IMR-90 (cell line): ENCODE results near the gene RAB11A. TPM values are rescaled to one million over a fixed set of nuclear protein-coding genes. Genes with fewer than 3 reads are reported as not detected.

Experiments
- ATAC-seq: fragments of 200-7000 bp; cut with Tn5 transposase; 2 replicates; pipeline ENCODE4 v1.9.1; 2020; ENCODE audit warnings: low read depth, mild to moderate bottlenecking, moderate library complexity
- BruUV-seq: library from RNA; stranded (reverse); fragments of 400-500 nt; replicated peaks from 2 replicates; lab custom pipeline; 2021; lab: Mats Ljungman, UMichigan
- CTCF ChIA-PET: fragments of 300-600 bp; formaldehyde crosslinking; extraction: SDS; loops from one replicate; lab custom pipeline; 2021; ENCODE audit warnings: antibody characterized with exemption; lab: Yijun Ruan, JAX
- POLR2A ChIA-PET: fragments of 300-600 bp; sonication (Branson Sonifier 250); formaldehyde crosslinking; loops from one replicate; lab custom pipeline; 2022; ENCODE audit warnings: antibody characterized with exemption; ENCODE audit not compliant: unreplicated experiment; lab: Charles Lee
- DNase-seq: peaks from one replicate; pipeline ENCODE4 v3.0.0; 2013
- H2AFZ ChIP-seq: replicated peaks from 2 replicates; pipeline ENCODE3; 2013; ENCODE audit warnings: low read length, mild to moderate bottlenecking; ENCODE audit not compliant: poor library complexity
- H2AK5ac ChIP-seq: 2 replicates; pipeline ENCODE4 v1.6.1; 2013; ENCODE audit warnings: low read depth, low read length, inconsistent platforms
- H2AK9ac ChIP-seq: replicated peaks from 2 replicates; pipeline ENCODE3; 2013; ENCODE audit warnings: mild to moderate bottlenecking, low read depth, low read length, moderate library complexity; ENCODE audit not compliant: poor library complexity
- H2BK120ac ChIP-seq: 2 replicates; pipeline ENCODE4 v1.6.1; 2013; ENCODE audit warnings: low read depth, low read length, inconsistent platforms
- H2BK15ac ChIP-seq: 3 replicates; pipeline ENCODE4 v1.6.1; 2013; ENCODE audit warnings: low read depth, low read length, inconsistent platforms
- H2BK20ac ChIP-seq: 2 replicates; pipeline ENCODE4 v1.6.1; 2013; ENCODE audit warnings: low read depth, mild to moderate bottlenecking, inconsistent platforms, low read length, moderate library complexity
- H2BK5ac ChIP-seq: 2 replicates; pipeline ENCODE4 v1.6.1; 2013; ENCODE audit warnings: mild to moderate bottlenecking, low read depth, low read length, inconsistent platforms; ENCODE audit not compliant: poor library complexity, severe bottlenecking
- H3K14ac ChIP-seq: replicated peaks from 2 replicates; pipeline ENCODE4 v1.6.1; 2013; ENCODE audit warnings: low read depth, low read length, inconsistent platforms
- H3K18ac ChIP-seq: 2 replicates; pipeline ENCODE4 v1.6.1; 2013; ENCODE audit warnings: low read depth, low read length, control low read depth
- H3K23ac ChIP-seq: 2 replicates; pipeline ENCODE4 v1.6.1; 2013; ENCODE audit warnings: low read depth, low read length, inconsistent platforms
- H3K27ac ChIP-seq: 2 replicates; pipeline ENCODE4 v1.5.1; 2013; ENCODE audit warnings: mild to moderate bottlenecking, control low read depth, low read length; ENCODE audit not compliant: insufficient read depth
- H3K27me3 ChIP-seq: 2 replicates; pipeline ENCODE4 v1.6.1; 2013; ENCODE audit warnings: low read length; ENCODE audit not compliant: control insufficient read depth, insufficient read depth
- H3K36me3 ChIP-seq: 2 replicates; pipeline ENCODE4 v1.6.1; 2013; ENCODE audit warnings: low read length, mixed read lengths; ENCODE audit not compliant: control insufficient read depth, insufficient read depth
- H3K4ac ChIP-seq: 2 replicates; pipeline ENCODE4 v1.6.1; 2013; ENCODE audit warnings: low read depth, low read length, inconsistent platforms
- H3K4me1 ChIP-seq: 2 replicates; pipeline ENCODE4 v1.6.1; 2013; ENCODE audit warnings: low read length, mixed read lengths; ENCODE audit not compliant: control insufficient read depth, insufficient read depth
- H3K4me2 ChIP-seq: 2 replicates; pipeline ENCODE4 v1.6.1; 2013; ENCODE audit warnings: low read depth, mild to moderate bottlenecking, control low read depth, low read length, moderate library complexity
- H3K4me3 ChIP-seq: 2 replicates; pipeline ENCODE4 v1.5.1; 2013; ENCODE audit warnings: low read depth, mild to moderate bottlenecking, control low read depth, low read length, moderate library complexity; ENCODE audit not compliant: insufficient read depth
- H3K56ac ChIP-seq: 2 replicates; pipeline ENCODE4 v1.6.1; 2013; ENCODE audit warnings: low read length, inconsistent platforms; ENCODE audit not compliant: insufficient read depth; ENCODE audit errors: extremely low read depth
- H3K79me1 ChIP-seq, 2 experiments: 2 replicates each; pipeline ENCODE4 v1.6.1; 2013; ENCODE audit warnings: low read length in 2 of 2, inconsistent platforms in 1 of 2, low read depth in 1 of 2
- H3K9ac ChIP-seq: 2 replicates; pipeline ENCODE4 v1.6.1; 2013; ENCODE audit warnings: low read depth, low read length, control low read depth
- H3K9me1 ChIP-seq: 2 replicates; pipeline ENCODE4 v1.6.1; 2013; ENCODE audit warnings: low read length, inconsistent platforms; ENCODE audit not compliant: insufficient read depth
- H3K9me3 ChIP-seq: 2 replicates; pipeline ENCODE4 v1.6.1; 2013; ENCODE audit warnings: low read length; ENCODE audit not compliant: control insufficient read depth, insufficient read depth
- H4K20me1 ChIP-seq: 2 replicates; pipeline ENCODE4 v1.6.1; 2013; ENCODE audit warnings: low read length, inconsistent platforms; ENCODE audit not compliant: insufficient read depth
- H4K5ac ChIP-seq: 2 replicates; pipeline ENCODE4 v1.6.1; 2013; ENCODE audit warnings: mild to moderate bottlenecking, low read depth, low read length, control low read depth
- H4K8ac ChIP-seq, 2 experiments: 2 replicates each; pipeline ENCODE4 v1.6.1; 2013; ENCODE audit warnings: low read depth in 2 of 2, low read length in 2 of 2, control low read depth in 1 of 2, inconsistent platforms in 1 of 2
- H4K91ac ChIP-seq: 2 replicates; pipeline ENCODE4 v1.6.1; 2013; ENCODE audit warnings: low read depth, low read length, inconsistent platforms; ENCODE audit not compliant: insufficient read depth
- BHLHE40 ChIP-seq: fragments of 150-350 bp; IDR thresholded peaks from 2 replicates; pipeline ENCODE4 v1.6.1; 2016; ENCODE audit warnings: mild to moderate bottlenecking, low read depth, low read length
- CEBPB ChIP-seq: IDR thresholded peaks from 2 replicates; pipeline ENCODE4 v1.6.1; 2012; ENCODE audit warnings: low read depth, low read length, improper control_type of control experiment
- CHD1 ChIP-seq: IDR thresholded peaks from 2 replicates; pipeline ENCODE4 v1.6.1; 2012; ENCODE audit warnings: low read depth, low read length, improper control_type of control experiment
- CTCF ChIP-seq: conservative IDR thresholded peaks from 2 replicates; pipeline ENCODE4 v1.5.1; 2012; ENCODE audit warnings: mild to moderate bottlenecking, low read depth, low read length, improper control_type of control experiment
- FOS ChIP-seq: fragments of 150-350 bp; IDR thresholded peaks from 2 replicates; pipeline ENCODE4 v1.6.1; 2016; ENCODE audit warnings: low read depth, low read length
- MAFK ChIP-seq: IDR thresholded peaks from 2 replicates; pipeline ENCODE4 v1.6.1; 2012; ENCODE audit warnings: low read depth, low read length, improper control_type of control experiment
- MAZ ChIP-seq: IDR thresholded peaks from 2 replicates; pipeline ENCODE4 v1.6.1; 2012; ENCODE audit warnings: low read depth, mild to moderate bottlenecking, low read length, improper control_type of control experiment, moderate library complexity, borderline replicate concordance
- MXI1 ChIP-seq: IDR thresholded peaks from 2 replicates; pipeline ENCODE4 v1.6.1; 2012; ENCODE audit warnings: low read depth, mild to moderate bottlenecking, low read length, moderate library complexity, borderline replicate concordance
- NFE2L2 ChIP-seq: fragments of 150-350 bp; IDR thresholded peaks from 2 replicates; pipeline ENCODE4 v1.6.1; 2016; ENCODE audit warnings: low read depth, mild to moderate bottlenecking, low read length
- POLR2A ChIP-seq: IDR thresholded peaks from 2 replicates; pipeline ENCODE4 v1.6.1; 2012; ENCODE audit warnings: mild to moderate bottlenecking, low read depth, low read length
- RAD21 ChIP-seq: IDR thresholded peaks from 2 replicates; pipeline ENCODE4 v1.6.1; 2012; ENCODE audit warnings: low read length, improper control_type of control experiment
- RFX5 ChIP-seq: IDR thresholded peaks from 2 replicates; pipeline ENCODE4 v1.8.0; 2012; ENCODE audit warnings: low read depth, mild to moderate bottlenecking, low read length, moderate library complexity
- SMC3 ChIP-seq: fragments of 150-350 bp; IDR thresholded peaks from 2 replicates; pipeline ENCODE4 v1.6.1; 2016; ENCODE audit warnings: low read depth, mild to moderate bottlenecking, antibody characterized with exemption, low read length, moderate library complexity
- WGBS, 2 experiments: methylation state at CpG; one replicate each; pipeline versions ENCODE4 v1.1.5 to v1.1.7; 2013; ENCODE audit warnings: missing lambda C conversion rate in 2 of 2; ENCODE audit not compliant: insufficient read length in 1 of 2; ENCODE audit errors: extremely low coverage in 2 of 2; 5-methylcytosine and 5-hydroxymethylcytosine counted together
- dilution Hi-C: fragments of 300-500 bp; cut with HindIII; formaldehyde crosslinking; loops from one replicate; pipeline ENCODE4 v1.14.3; 2018; ENCODE audit warnings: low sequenced_read_pairs; ENCODE audit not compliant: unreplicated experiment
- in situ Hi-C: fragments of 300-500 bp; cut with MboI; formaldehyde crosslinking; loops from 3 replicates; pipeline ENCODE4 v1.14.3; 2019; ENCODE audit warnings: low sequenced_read_pairs, inconsistent platforms, mixed read lengths
- intact Hi-C: fragments of 100-400 bp; cut with micrococcal nuclease; formaldehyde crosslinking; loops from 2 replicates; pipeline ENCODE4 v1.10.0; 2022
- polyA plus RNA-seq, 3 experiments: library from polyadenylated mRNA; depleted of rRNA; stranded (reverse); fragments of >200 nt; gene quantifications; 2 replicates each; pipeline ENCODE4 v1.2.3, GENCODE V29; 2012; ENCODE audit warnings: low replicate concordance in 1 of 3
- total RNA-seq: library from RNA; depleted of rRNA; stranded (reverse); fragments of >200 nt; gene quantifications from 2 replicates; pipeline ENCODE4 v1.2.3, GENCODE V29; 2012
- TF ChIP-seq, protein P1 (sequence below): fragments of 150-350 bp; IDR thresholded peaks from 2 replicates; pipeline ENCODE4 v1.6.1; 2016; ENCODE audit warnings: low read depth, mild to moderate bottlenecking, low read length, moderate library complexity, borderline replicate concordance
- TF ChIP-seq, protein P2 (sequence below): fragments of 150-350 bp; IDR thresholded peaks from 2 replicates; pipeline ENCODE4 v1.6.1; 2017; ENCODE audit warnings: mild to moderate bottlenecking, antibody characterized with exemption, low read length, low read depth

RAB11A gene
- total and polyA plus RNA-seq, 2 of the 4 experiments (the other 2 are of a cell fraction), result 341 to 462 TPM

- no peak overlapping the region for H3K4ac ChIP-seq
- intact Hi-C loops, result loop anchor here (2.0 to 5.0 kb wide), 2 partner anchors 66 to 219 kb away; partner anchors contain the start of gene DENND4A
- no peak overlapping the region for H3K9ac ChIP-seq
- H2BK5ac ChIP-seq, result no peak overlapping the region
- H3K14ac ChIP-seq, result no peak overlapping the region
- H2BK120ac ChIP-seq, result no peak overlapping the region
- H3K4me2 ChIP-seq, result peak overlapping the region; percentile 30; the same call in 1 of the 2 replicates
- no peaks in the 10 kb centered on the region for H3K9me3 ChIP-seq
- no TSS peak for BruUV-seq
- H4K20me1 ChIP-seq, result no peaks in the 10 kb centered on the region
- no peak overlapping the region for H2AK9ac ChIP-seq
- H2BK20ac ChIP-seq, result no peak overlapping the region
- ATAC-seq (peak; percentile 53; the same call in 1 of the 2 replicates), DNase-seq (no peak)
- H3K27ac ChIP-seq, result no peak overlapping the region
- WGBS, 2 experiments, result 72% methylated on average over 5 of the region's 5 CpGs; no CpG with 5 or more reads in 1 of the 2 experiments
- H4K8ac ChIP-seq, result no peak overlapping the region
- H3K79me1 ChIP-seq, result no peaks in the 10 kb centered on the region
- no peak overlapping the region for H3K18ac ChIP-seq
- ChIA-PET CTCF (interaction anchor here (0.6 to 2.3 kb wide), 4 partner anchors 25 to 544 kb away, joined by 3 to 6 read pairs (median 4); partner anchors contain the start of gene INTS14), POLR2A (no interaction called here)
- H3K56ac ChIP-seq, result no peak overlapping the region
- no peak overlapping the region for H2AFZ ChIP-seq
- no peak overlapping the region for H4K91ac ChIP-seq
- no peak overlapping the region for H2AK5ac ChIP-seq
- H3K36me3 ChIP-seq, result no peaks in the 10 kb centered on the region
- no peak overlapping the region for H3K4me3 ChIP-seq
- no peak overlapping the region for H2BK15ac ChIP-seq
- in situ Hi-C loops, result loop anchor here (5.0 kb wide), 1 partner anchor 211 kb away; no protein-coding TSS in a partner anchor
- dilution Hi-C loops, result no loop called here
- no peaks in the 10 kb centered on the region for H3K4me1 ChIP-seq
- H3K23ac ChIP-seq, result no peak overlapping the region
- H3K27me3 ChIP-seq, result no peaks in the 10 kb centered on the region; the same call in 1 of the 2 replicates
- H4K5ac ChIP-seq, result no peak overlapping the region
- no peaks in the 10 kb centered on the region for H3K9me1 ChIP-seq
- no peak for TF ChIP-seq CTCF
- TF ChIP-seq FOS, result no peak
- no peak for TF ChIP-seq POLR2A
- no peak for TF ChIP-seq MXI1
- TF ChIP-seq MAFK, result no peak
- TF ChIP-seq RFX5, result no peak
- no peak for TF ChIP-seq MAZ
- TF ChIP-seq SMC3, result no peak
- no peak for TF ChIP-seq CHD1
- no peak for TF ChIP-seq BHLHE40
- TF ChIP-seq RAD21, result no peak
- TF ChIP-seq, protein P1, sequence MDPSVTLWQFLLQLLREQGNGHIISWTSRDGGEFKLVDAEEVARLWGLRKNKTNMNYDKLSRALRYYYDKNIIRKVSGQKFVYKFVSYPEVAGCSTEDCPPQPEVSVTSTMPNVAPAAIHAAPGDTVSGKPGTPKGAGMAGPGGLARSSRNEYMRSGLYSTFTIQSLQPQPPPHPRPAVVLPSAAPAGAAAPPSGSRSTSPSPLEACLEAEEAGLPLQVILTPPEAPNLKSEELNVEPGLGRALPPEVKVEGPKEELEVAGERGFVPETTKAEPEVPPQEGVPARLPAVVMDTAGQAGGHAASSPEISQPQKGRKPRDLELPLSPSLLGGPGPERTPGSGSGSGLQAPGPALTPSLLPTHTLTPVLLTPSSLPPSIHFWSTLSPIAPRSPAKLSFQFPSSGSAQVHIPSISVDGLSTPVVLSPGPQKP, result no peak
- no peak for TF ChIP-seq NFE2L2
- TF ChIP-seq CEBPB, result no peak
- TF ChIP-seq, protein P2, sequence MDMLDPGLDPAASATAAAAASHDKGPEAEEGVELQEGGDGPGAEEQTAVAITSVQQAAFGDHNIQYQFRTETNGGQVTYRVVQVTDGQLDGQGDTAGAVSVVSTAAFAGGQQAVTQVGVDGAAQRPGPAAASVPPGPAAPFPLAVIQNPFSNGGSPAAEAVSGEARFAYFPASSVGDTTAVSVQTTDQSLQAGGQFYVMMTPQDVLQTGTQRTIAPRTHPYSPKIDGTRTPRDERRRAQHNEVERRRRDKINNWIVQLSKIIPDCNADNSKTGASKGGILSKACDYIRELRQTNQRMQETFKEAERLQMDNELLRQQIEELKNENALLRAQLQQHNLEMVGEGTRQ, result no peak
Measured at GRCh38 chr15:65857718-65858402, 11.4 kb upstream of the RAB11A start.
